ENCODE measurements around the gene ABCA10.

ABCA10 gene

DNA sequence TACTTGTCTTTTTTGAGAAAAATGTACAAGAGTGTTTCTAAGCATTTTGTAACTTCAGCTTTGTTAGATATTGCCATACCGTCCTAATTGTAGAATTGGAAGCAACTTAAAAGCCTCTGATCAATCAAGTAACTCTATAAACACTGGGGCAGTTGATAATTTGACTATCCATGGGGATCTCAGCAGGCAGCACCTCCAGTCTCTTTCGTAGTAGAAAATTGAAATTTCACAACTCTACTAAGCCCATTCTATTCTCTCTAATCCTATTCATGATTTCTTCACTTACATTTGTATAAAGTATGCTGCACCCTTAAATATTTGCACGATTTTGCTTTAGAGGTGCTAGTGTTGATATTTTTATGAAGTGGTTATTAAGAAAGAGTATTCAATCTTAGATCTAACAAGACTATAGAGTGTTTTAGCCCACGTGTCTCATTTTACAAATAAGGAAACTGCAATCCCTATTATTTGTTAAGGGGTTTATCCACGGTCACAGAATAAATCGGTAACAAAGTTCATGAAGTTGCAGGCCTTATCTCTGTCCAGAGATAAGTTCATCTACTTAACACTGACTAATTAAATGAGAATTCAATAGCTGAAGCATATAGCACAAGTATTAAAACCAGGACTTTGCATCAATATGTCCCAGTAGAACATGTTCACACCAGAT lies 97.9 kb downstream of the ABCA10 start:
- Histone ChIP-seq H3K9me3 (ENCODE audit: control insufficient read depth in 2 of 2, low read length in 2 of 2) (no peaks in the 10 kb centered on the region), H3K36me3 (ENCODE audit: control insufficient read depth in 2 of 2, insufficient read depth in 2 of 2, low read length in 2 of 2) (peaks cover 0 to 5% of the 10 kb centered on the region in 2 donors), H3K9ac (ENCODE audit: low read length in 2 of 2) (no peak overlapping the region), H3K27ac (ENCODE audit: low read length) (no peak overlapping the region), H3K4me1 (ENCODE audit: control insufficient read depth, insufficient read depth, low read length) (no peaks in the 10 kb centered on the region), H3K4me3 (ENCODE audit: low read length in 2 of 2) (no peak overlapping the region), H3K27me3 (ENCODE audit: control insufficient read depth in 1 of 2, insufficient read depth in 2 of 2, low read length in 2 of 2) (no peaks in the 10 kb centered on the region)

DNA sequence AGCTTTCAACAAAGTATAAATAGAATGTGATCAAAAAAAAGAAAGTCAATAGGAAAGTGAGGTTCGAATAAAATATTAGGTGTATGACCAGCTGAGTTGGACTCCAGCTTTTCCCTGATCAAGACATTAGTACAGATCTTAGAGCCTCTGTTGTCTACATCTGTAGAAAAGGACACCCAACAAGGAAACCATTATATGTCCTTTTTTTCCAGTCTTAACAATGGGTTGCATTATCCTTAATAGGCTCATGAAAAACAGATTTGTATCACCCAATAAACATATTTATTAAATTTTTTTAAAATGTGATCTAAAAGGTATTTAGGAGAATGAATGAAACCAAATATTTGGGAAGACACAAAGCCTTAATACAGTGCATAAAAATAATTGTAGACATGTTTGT lies 105.0 kb downstream of the ABCA10 start:
- Histone ChIP-seq H3K9ac (ENCODE audit: low read length in 2 of 2) (no peak overlapping the region), H3K4me1 (ENCODE audit: control insufficient read depth, insufficient read depth, low read length) (no peaks in the 10 kb centered on the region), H3K4me3 (ENCODE audit: low read length in 2 of 2) (no peak overlapping the region), H3K27me3 (ENCODE audit: control insufficient read depth in 1 of 2, insufficient read depth in 2 of 2, low read length in 2 of 2) (no peaks in the 10 kb centered on the region), H3K36me3 (ENCODE audit: control insufficient read depth in 2 of 2, insufficient read depth in 2 of 2, low read length in 2 of 2) (no peaks in the 10 kb centered on the region), H3K9me3 (ENCODE audit: control insufficient read depth in 2 of 2, low read length in 2 of 2) (no peaks in the 10 kb centered on the region), H3K27ac (ENCODE audit: low read length) (no peak overlapping the region)

DNA sequence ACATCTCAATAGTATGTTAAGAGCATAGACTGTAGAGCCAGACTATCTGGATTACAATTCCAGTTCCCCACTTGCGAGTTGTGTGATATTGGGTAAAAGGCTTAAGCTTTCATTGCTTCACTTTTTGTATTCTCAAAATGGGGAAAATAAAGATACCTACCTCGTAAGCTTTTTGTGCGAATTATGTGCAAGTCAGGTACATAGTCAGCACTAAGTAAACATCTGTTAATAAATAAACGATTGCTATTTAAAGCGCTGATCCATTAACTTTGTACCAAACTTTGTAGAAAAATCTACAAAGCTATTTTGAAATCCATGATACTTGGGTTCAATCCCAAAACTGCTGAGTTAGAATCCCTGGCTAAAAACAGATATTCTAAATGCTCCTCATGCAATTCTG lies 106.6 kb downstream of the ABCA10 start:
- Histone ChIP-seq H3K27me3 (ENCODE audit: control insufficient read depth in 1 of 2, insufficient read depth in 2 of 2, low read length in 2 of 2) (no peaks in the 10 kb centered on the region), H3K36me3 (ENCODE audit: control insufficient read depth in 2 of 2, insufficient read depth in 2 of 2, low read length in 2 of 2) (no peaks in the 10 kb centered on the region), H3K4me3 (ENCODE audit: low read length in 2 of 2) (no peak overlapping the region), H3K4me1 (ENCODE audit: control insufficient read depth, insufficient read depth, low read length) (no peaks in the 10 kb centered on the region), H3K27ac (ENCODE audit: low read length) (no peak overlapping the region), H3K9ac (ENCODE audit: low read length in 2 of 2) (no peak overlapping the region), H3K9me3 (ENCODE audit: control insufficient read depth in 2 of 2, low read length in 2 of 2) (no peaks in the 10 kb centered on the region)

DNA sequence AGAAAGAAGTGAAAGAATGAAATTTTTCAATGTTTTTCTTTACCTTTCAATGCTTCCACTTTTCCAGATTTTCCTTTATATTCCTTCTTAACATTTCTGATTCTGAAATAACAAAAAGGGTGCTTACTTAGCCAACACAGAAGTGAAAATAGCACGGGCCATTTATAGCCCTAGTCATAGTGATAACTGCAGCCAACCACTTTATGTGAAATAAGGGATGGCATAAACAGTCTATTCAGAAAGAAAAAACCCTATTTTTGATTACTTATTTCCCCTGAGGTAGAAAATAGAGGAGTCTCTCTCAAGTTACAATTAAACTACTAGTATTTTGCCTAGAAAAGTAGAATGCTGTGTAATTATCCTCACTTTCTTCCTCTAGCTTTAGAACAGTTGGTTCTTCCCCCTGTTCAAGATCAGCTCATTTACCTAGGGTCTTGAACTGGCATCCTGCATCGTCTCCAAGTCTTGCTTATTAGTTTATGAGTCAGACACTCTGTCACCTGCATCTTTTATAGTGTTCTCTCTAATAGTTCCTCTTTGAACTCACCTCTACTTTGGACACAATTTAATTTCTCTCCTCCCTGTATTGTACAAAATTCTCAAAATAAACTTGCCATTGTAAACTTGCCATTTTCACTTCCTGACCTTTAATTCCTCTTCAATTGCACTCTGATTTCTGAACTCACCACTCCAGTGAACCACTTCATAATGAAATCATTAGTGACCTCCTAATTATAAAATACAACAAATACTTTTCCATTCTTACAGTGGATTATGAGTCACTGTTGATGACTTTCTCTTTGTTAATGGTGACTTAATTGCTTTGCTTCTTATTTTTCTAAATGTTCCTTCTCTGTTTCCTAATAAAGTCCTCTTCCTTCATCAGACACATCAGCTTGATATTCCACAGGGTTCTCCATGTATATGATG lies 110.5 kb downstream of the ABCA10 start:
- Histone ChIP-seq H3K4me3 (ENCODE audit: low read length in 2 of 2) (no peak overlapping the region), H3K27me3 (ENCODE audit: control insufficient read depth in 1 of 2, insufficient read depth in 2 of 2, low read length in 2 of 2) (no peaks in the 10 kb centered on the region), H3K36me3 (ENCODE audit: control insufficient read depth in 2 of 2, insufficient read depth in 2 of 2, low read length in 2 of 2) (no peaks in the 10 kb centered on the region), H3K9me3 (ENCODE audit: control insufficient read depth in 2 of 2, low read length in 2 of 2) (no peaks in the 10 kb centered on the region), H3K4me1 (ENCODE audit: control insufficient read depth, insufficient read depth, low read length) (no peaks in the 10 kb centered on the region), H3K27ac (ENCODE audit: low read length) (no peak overlapping the region), H3K9ac (ENCODE audit: low read length in 2 of 2) (no peak overlapping the region)

DNA sequence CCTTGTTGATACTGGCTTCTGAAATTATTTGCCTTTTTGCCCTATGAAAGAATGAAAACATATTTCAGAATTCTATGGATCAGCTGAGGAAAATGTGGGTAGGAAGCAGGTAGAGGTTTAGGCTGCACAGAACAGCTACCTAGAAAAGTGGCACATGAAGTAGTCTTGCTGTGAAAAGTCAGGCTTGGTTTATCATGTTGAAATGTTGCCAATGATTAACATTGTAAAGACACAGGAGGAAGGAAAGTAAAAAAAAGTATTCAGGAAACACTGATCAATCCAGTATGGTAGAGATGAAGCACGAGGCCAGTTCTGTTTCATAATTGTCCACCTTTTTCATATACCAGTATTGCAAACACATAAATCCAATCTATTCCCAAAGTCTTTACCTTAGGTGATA lies 116.8 kb downstream of the ABCA10 start:
- H3K27ac ChIP-seq (ENCODE audit: low read length): no peak overlapping the region
- no peak overlapping the region for H3K4me3 ChIP-seq (ENCODE audit: low read length in 2 of 2)
- no peak overlapping the region for H3K9ac ChIP-seq (ENCODE audit: low read length in 2 of 2)
- no peaks in the 10 kb centered on the region for H3K36me3 ChIP-seq (ENCODE audit: control insufficient read depth in 2 of 2, insufficient read depth in 2 of 2, low read length in 2 of 2)
- H3K4me1 ChIP-seq (ENCODE audit: control insufficient read depth, insufficient read depth, low read length): no peaks in the 10 kb centered on the region
- H3K27me3 ChIP-seq (ENCODE audit: control insufficient read depth in 1 of 2, insufficient read depth in 2 of 2, low read length in 2 of 2): no peaks in the 10 kb centered on the region
- H3K9me3 ChIP-seq (ENCODE audit: control insufficient read depth in 2 of 2, low read length in 2 of 2): no peaks in the 10 kb centered on the region

DNA sequence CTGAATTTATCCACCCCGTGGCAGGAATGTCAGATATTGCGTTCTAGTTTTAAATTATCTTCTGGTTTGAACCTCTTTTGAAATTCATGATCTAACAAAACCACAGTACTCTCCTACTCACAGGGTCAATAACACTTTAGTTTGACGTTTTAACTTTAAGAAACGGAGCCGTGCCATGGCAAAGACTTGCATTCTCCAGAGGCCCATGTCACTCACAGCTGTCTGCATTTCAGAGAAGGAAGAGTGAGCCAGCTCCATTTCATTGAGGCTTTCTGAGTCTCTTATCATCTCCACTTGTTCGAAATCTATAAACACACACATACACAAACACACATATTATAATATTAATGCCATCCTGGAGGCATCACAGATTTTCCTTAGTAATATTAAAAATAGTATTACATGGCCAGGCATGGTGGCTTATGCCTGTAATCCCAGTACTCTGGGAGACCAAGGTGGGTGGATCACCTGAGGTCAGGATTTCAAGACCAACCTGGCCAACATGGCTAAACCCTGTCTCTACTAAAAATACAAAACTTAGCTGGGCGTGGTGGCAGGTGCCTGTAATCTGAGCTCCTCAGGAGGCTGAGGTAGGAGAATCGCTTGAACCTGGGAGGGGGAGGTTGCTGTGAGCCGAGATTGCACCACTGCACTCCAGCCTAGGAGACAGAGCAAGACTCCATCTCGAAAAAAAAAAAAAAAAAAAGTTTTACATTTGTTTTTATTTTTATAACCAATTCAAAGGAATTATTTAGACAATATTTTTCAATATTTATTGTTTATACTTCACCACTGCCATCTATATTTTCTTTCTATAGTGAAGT lies 122.5 kb downstream of the ABCA10 start:
- Histone ChIP-seq H3K36me3 (ENCODE audit: control insufficient read depth in 2 of 2, insufficient read depth in 2 of 2, low read length in 2 of 2) (no peaks in the 10 kb centered on the region), H3K27me3 (ENCODE audit: control insufficient read depth in 1 of 2, insufficient read depth in 2 of 2, low read length in 2 of 2) (no peaks in the 10 kb centered on the region), H3K9me3 (ENCODE audit: control insufficient read depth in 2 of 2, low read length in 2 of 2) (no peaks in the 10 kb centered on the region), H3K9ac (ENCODE audit: low read length in 2 of 2) (no peak overlapping the region), H3K4me1 (ENCODE audit: control insufficient read depth, insufficient read depth, low read length) (no peaks in the 10 kb centered on the region), H3K27ac (ENCODE audit: low read length) (no peak overlapping the region), H3K4me3 (ENCODE audit: low read length in 2 of 2) (no peak overlapping the region)

DNA sequence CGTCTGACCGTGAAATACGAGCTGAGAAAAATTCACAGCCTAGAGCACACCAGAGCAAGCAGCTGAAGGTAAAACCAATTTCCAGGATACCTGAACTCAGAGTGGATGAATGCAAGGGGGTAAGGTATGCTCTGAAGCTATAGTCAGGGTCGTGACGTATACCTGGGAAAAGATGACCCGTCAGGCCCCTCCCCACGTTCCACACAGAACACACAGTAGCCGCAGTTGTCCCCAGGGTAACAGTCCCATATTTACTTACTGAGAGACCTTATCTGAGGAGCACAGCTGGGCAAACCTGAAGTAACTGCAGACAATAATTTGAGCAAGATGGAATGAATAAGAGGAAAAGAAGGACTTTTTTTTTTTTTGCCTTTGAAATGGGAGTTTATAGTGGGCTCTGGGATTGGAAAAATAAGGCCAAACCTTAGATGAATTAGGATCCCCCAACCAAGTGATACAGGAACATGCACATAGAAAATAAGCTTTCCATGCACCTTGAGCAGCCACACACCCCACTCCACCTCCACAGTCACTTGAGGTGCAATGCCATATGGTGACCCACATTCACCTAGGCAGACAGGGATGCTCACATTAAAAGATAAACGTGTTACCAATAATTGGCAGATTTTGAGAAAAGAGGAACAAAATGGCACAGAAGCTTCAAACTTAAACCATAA lies 124.9 kb downstream of the ABCA10 start:
- Histone ChIP-seq H3K9ac (ENCODE audit: low read length in 2 of 2) (no peak overlapping the region), H3K27me3 (ENCODE audit: control insufficient read depth in 1 of 2, insufficient read depth in 2 of 2, low read length in 2 of 2) (no peaks in the 10 kb centered on the region), H3K36me3 (ENCODE audit: control insufficient read depth in 2 of 2, insufficient read depth in 2 of 2, low read length in 2 of 2) (peaks cover 0 to 4% of the 10 kb centered on the region in 2 donors), H3K9me3 (ENCODE audit: control insufficient read depth in 2 of 2, low read length in 2 of 2) (no peaks in the 10 kb centered on the region), H3K4me1 (ENCODE audit: control insufficient read depth, insufficient read depth, low read length) (no peaks in the 10 kb centered on the region), H3K27ac (ENCODE audit: low read length) (no peak overlapping the region), H3K4me3 (ENCODE audit: low read length in 2 of 2) (no peak overlapping the region)

DNA sequence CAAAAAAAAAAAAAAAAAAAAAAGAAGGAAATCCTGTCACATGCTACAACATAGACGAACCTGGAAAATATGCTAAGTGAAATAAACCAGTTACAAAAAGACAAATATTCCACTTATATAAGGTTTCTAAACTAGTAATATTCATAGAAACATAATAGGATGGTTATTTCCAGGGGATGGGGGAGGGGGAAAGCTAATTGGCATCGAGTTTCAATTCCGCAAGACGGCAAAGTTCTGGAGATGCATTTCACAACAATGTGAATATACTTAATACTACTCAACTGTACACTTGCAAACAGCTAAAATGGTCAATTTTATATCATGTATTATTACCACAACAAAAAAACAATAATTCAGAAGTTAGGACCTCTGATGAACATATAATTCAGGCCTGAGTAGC lies 130.0 kb downstream of the ABCA10 start:
- H3K36me3 ChIP-seq (ENCODE audit: control insufficient read depth in 2 of 2, insufficient read depth in 2 of 2, low read length in 2 of 2): peaks cover 0 to 4% of the 10 kb centered on the region in 2 donors

More for the DNA sequence above, 130.0 kb downstream of the ABCA10 start:
- Histone ChIP-seq H3K4me3 (ENCODE audit: low read length in 2 of 2) (no peak overlapping the region), H3K4me1 (ENCODE audit: control insufficient read depth, insufficient read depth, low read length) (no peaks in the 10 kb centered on the region), H3K27me3 (ENCODE audit: control insufficient read depth in 1 of 2, insufficient read depth in 2 of 2, low read length in 2 of 2) (no peaks in the 10 kb centered on the region), H3K27ac (ENCODE audit: low read length) (no peak overlapping the region), H3K9me3 (ENCODE audit: control insufficient read depth in 2 of 2, low read length in 2 of 2) (no peaks in the 10 kb centered on the region), H3K9ac (ENCODE audit: low read length in 2 of 2) (no peak overlapping the region)

Data from stomach smooth muscle (tissue), 2 donors.